Measurements from ENCODE around the gene SMIM28.

DNA sequence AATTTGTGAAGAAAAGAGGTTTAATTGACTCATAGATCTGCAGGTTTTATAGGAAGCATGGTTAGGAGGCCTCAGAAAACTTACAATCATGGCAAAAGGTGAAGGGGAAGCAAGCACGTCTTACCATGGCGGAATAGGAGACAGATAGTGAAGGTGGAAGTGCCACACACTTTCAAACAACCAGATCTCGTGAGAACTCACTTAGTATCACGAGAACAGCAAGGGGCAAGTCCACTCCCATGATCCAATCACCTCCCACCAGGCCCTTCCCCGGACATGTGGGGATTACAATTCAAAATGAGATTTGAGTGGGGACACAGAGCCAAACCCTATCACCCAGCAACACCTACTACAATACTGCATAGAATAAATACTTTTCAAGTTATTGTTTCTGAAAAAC is 19.0 kb downstream of the SMIM28 start:
- TF ChIP-seq POLR2A (IDR thresholded peaks at IDR 0.05; ENCODE audit: low read depth, low read length) (no peak), TAF1 (IDR thresholded peaks at IDR 0.05; ENCODE audit: low read depth, low read length) (no peak)

All from GM12891 (cell line).